Naive B cell (primary cell): ENCODE measurements around the gene XRCC1. TPM values are rescaled to one million over a fixed set of nuclear protein-coding genes. Genes with fewer than 3 reads are reported as not detected.
A peak's percentile ranks its signal among the peaks of the same experiment; 100 is the strongest.
"Not testable (repeated sequence)": the region's sequence is repeated elsewhere in the genome, so short reads cannot be mapped to it uniquely, and the experiment has no call there.

Experiments
- ATAC-seq, 2 donors: fragments of 150-1000 bp; cut with Tn5 transposase; 2 replicates each; pipeline ENCODE4 v1.10.0; 2021; ENCODE audit warnings: low read depth in 2 of 2, mild to moderate bottlenecking in 2 of 2, moderate library complexity in 2 of 2
- DNase-seq: peaks from one replicate; pipeline ENCODE4 v3.0.0; 2022
- H3K27ac Mint-ChIP-seq, 6 donors: one replicate each; pipeline ENCODE4 v1.8.0; 2020 to 2022; ENCODE audit warnings: mild to moderate bottlenecking in 6 of 6, mixed read lengths in 6 of 6, moderate library complexity in 5 of 6, inconsistent platforms in 2 of 6
- H3K27me3 Mint-ChIP-seq, 3 donors: one replicate each; pipeline ENCODE4 v1.8.0; 2021 to 2022; ENCODE audit warnings: mixed read lengths in 3 of 3, mild to moderate bottlenecking in 1 of 3
- H3K36me3 Mint-ChIP-seq, 2 donors: one replicate each; pipeline ENCODE4 v1.8.0; 2020 to 2022; ENCODE audit warnings: mixed read lengths in 2 of 2, inconsistent platforms in 1 of 2, mild to moderate bottlenecking in 1 of 2
- H3K4me1 Mint-ChIP-seq, 3 donors: one replicate each; pipeline ENCODE4 v1.8.0; 2020 to 2022; ENCODE audit warnings: mixed read lengths in 3 of 3, inconsistent platforms in 1 of 3, mild to moderate bottlenecking in 1 of 3, moderate library complexity in 1 of 3
- H3K4me3 Mint-ChIP-seq, 8 donors: one replicate each; pipeline ENCODE4 v1.8.0; 2020 to 2022; ENCODE audit warnings: mild to moderate bottlenecking in 8 of 8, mixed read lengths in 8 of 8, moderate library complexity in 8 of 8, inconsistent platforms in 2 of 8
- H3K9me3 Mint-ChIP-seq, 7 donors: one replicate each; pipeline ENCODE4 v1.8.0; 2020 to 2022; ENCODE audit warnings: mixed read lengths in 7 of 7, mild to moderate bottlenecking in 5 of 7, inconsistent platforms in 2 of 7, moderate library complexity in 1 of 7
- polyA plus RNA-seq, 6 donors: library from polyadenylated mRNA; unstranded; fragments of 300-500 nt; fragmentation: Illumina TruSeq; gene quantifications; one replicate each; pipeline ENCODE4 v1.2.3, GENCODE V29; 2021; ENCODE audit warnings: low read depth in 6 of 6

The XRCC1 gene
- polyA plus RNA-seq, 6 donors from 2014 or later, result 24.4 to 32.4 (median 29.6) TPM

DNA sequence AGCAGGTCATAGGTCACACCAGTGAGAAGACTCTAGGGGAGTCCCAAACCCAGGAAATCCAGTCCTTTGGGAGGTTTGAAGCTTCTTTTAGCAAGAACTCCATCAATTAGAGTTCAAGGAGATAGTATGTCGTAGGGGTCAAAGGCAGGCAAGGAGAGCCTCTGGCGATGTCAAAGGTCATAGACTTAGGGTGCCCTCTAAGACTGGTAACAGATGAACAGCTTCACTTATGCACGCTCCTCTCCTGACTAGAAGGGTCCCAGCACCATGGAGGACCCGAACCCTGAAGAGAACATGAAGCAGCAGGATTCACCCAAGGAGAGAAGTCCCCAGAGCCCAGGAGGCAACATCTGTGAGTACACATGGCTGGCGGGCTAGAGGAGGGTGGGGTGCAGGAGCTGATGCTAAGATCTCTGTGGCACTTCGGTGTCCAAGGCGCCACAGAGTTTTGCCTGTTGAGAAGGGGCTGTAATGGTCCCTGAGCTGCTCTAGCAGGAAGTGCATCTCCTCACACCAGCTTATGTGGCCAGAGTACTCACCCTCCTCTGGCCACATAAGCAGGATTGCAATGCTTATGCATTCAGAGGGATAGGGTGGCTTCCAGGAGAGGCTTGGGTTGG is 21.6 kb upstream of the XRCC1 start:
- Mint-ChIP-seq H3K27me3 (no peaks in the 10 kb centered on the region), H3K4me1 (peaks cover 38 to 53% (median 48%) of the 10 kb centered on the region in 3 donors), H3K9me3 (no peaks in the 10 kb centered on the region), H3K27ac (peak overlapping the region; percentile 99 to 100 (median 100)), H3K4me3 (peak overlapping the region; percentile 92 to 98 (median 98)), H3K36me3 (no peaks in the 10 kb centered on the region)
- ATAC-seq (no peak), DNase-seq (no peak)

DNA sequence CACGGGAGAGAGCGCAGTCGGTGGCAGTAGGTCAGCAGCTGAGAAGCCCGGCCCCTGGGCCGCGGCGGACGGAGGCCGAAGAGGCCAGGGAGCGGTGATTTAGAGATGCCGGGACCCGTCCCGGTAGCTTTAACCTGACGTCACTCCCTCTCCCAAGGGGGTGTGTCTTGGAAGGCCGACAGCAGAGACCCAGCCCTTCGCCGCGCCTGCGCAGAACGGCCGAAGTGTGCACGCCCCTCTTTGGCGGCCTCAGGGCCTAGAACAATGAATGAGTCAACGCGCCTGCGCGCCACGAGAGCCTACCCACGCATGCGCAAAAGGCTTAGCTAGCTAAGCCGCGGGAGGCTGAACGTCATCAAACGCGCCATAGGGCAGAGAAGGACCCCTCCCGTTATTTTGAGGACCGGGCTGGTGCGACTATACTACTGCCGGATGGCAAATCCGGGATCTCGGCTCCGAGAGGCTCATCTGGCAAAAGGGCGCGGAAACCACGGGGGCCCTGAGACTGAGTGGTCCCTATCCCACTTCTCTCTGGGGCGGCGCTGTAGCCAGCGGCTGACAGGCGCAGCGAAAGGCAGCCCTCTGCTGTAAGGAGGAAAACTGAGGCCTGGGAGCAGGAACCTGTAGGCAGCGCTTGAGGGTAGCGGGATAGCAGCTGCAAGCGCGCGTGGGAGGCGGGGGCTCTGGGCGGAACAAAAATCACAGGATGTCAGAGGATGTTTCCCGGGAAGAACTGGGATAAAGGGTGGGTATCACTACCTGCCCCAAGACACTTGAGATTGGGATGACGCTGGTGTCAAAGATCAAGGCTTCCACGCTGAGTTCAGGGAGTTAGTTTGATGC is 20.9 kb upstream of the XRCC1 start, which contains the start of the genes IRGQ and ZNF576:
TSS of gene IRGQ (minus strand) at position 136 of the 843 bp plus-strand sequence. CDS start 796 bp downstream, outside the sequence.
TSS of gene ZNF576 (plus strand) at position 597 of the 843 bp plus-strand sequence. CDS start 514 bp downstream, outside the sequence.
- ATAC-seq (peak; percentile 74 to 77), DNase-seq (peak; percentile 99)
- Mint-ChIP-seq H3K36me3 (no peaks in the 10 kb centered on the region), H3K9me3 (no peaks in the 10 kb centered on the region), H3K4me1 (peaks cover 38 to 53% (median 49%) of the 10 kb centered on the region in 3 donors), H3K4me3 (peak within 1 kb of the TSS; percentile 92 to 98 (median 98)), H3K27ac (peak within 1 kb of the TSS; percentile 99 to 100 (median 100)), H3K27me3 (no peaks in the 10 kb centered on the region)

DNA sequence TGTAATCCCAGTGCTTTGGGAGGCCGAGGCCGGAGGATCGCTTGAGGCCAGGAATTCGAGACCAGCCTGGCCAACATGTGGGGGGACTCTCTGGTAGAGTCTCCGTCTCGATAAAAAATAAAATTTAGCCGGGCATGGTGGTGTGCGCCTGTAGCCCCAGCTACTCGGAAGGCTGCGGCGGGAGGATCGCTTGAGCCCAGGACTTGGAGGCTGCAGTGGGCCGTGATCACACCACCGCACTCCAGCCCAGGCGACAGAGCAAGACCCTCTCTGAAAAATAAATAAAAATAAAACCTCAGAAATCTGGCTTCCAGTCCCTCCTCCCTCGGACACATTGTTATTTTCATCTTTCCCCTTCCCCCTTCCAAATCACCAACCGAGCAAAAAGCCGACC is 20.3 kb upstream of the XRCC1 start:
- no peak for DNase-seq
- no peaks in the 10 kb centered on the region for H3K36me3 Mint-ChIP-seq
- peaks cover 41 to 59% (median 55%) of the 10 kb centered on the region in 3 donors for H3K4me1 Mint-ChIP-seq

DNA sequence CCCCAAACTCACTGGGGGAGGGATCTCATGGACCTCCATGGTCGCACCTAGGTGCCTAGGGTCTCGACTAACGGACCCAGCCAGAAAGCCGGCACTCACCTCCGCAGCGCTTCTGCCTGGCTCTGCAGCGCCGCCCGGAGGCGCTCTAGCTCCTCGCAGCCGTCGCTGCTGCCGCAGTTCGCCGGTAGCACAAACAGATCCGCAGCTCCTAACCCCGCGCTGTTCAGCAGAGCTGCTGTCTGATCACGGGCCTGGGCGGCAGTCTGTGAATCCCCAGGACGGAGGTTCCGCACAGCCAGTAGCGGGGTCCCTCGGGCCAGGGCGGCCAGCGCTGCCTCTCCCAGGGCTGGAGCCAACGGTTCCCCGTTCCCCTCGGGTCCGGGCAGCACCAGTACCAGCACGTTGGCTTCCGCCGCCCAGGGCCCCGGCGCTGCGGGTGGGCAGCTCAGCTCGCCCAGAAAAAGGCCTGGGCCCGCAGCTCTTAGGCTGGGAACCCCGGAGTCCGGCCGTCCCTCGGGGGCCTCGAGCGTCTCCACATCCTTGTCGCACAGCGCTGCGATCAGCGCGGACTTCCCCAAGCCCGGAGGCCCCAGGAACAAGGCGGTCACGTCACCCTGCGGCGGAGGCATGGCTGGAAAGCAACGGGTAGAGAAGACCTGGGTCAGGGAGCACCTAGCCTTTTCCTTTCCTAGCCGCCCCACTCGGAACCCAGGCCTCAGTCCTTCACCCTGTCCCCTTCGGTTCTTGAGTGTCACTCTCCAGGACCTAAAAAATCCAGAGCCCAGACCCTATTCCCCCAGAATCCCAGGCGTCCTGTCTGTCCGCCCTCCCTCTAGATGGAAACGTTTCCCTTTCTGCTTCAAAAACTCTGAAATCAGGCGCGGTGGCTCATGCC is 19.6 kb upstream of the XRCC1 start:
- no peaks in the 10 kb centered on the region for H3K27me3 Mint-ChIP-seq
- no peaks in the 10 kb centered on the region for H3K9me3 Mint-ChIP-seq
- H3K4me3 Mint-ChIP-seq, result peak overlapping the region; percentile 92 to 98 (median 98)
- DNase-seq, result peak; percentile 66
- H3K4me1 Mint-ChIP-seq, result peaks cover 45 to 66% (median 62%) of the 10 kb centered on the region in 3 donors
- peak overlapping the region; percentile 99 to 100 (median 100) for H3K27ac Mint-ChIP-seq
- ATAC-seq, result peak; percentile 52 to 54
- no peaks in the 10 kb centered on the region for H3K36me3 Mint-ChIP-seq

More for the DNA sequence above, 20.3 kb upstream of the XRCC1 start:
- peak; percentile 17 to 18 for ATAC-seq
- peak overlapping the region; percentile 92 to 98 (median 98) for H3K4me3 Mint-ChIP-seq
- H3K27me3 Mint-ChIP-seq, result no peaks in the 10 kb centered on the region
- no peaks in the 10 kb centered on the region for H3K9me3 Mint-ChIP-seq
- peak overlapping the region; percentile 99 to 100 (median 100) for H3K27ac Mint-ChIP-seq

DNA sequence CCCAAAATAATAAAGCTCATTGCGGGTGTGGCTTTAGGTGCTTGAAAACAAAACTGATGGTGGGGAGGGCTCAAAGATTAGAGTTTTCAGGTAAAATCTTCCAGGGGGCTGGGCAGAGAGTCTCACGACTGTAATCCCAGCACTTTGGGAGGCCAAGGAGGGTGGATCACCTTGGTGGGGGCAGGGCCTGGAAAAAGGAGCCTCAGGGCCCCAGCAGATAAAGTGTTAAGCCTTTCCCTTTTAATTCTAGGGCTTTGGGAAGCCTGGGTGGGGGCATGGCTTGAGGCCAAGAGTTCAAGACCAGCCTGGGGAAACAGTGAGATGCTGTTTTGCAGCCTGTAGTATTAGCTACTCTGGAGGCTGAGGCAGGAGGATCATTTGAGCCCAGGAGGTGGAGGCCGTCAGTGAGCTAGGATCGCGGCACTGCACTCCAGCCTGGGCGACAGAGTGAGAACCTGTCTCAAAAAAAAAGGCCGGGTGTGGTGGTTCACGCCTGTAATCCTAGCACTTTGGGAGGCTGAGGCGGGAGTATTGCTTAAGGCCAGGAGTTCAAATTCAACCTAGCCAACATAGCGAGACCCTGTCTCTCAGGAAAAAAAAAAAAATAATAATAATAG is 18.9 kb upstream of the XRCC1 start:
- ATAC-seq (no peak), DNase-seq (no peak)
- peak overlapping the region; percentile 92 to 98 (median 98) for H3K4me3 Mint-ChIP-seq
- H3K4me1 Mint-ChIP-seq, result peaks cover 51 to 69% (median 66%) of the 10 kb centered on the region in 3 donors
- H3K27me3 Mint-ChIP-seq, result no peaks in the 10 kb centered on the region
- H3K27ac Mint-ChIP-seq, result peak overlapping the region in 5 of 6 donors; percentile 25 to 100 (median 97)
- H3K9me3 Mint-ChIP-seq, result no peaks in the 10 kb centered on the region
- no peaks in the 10 kb centered on the region for H3K36me3 Mint-ChIP-seq

DNA sequence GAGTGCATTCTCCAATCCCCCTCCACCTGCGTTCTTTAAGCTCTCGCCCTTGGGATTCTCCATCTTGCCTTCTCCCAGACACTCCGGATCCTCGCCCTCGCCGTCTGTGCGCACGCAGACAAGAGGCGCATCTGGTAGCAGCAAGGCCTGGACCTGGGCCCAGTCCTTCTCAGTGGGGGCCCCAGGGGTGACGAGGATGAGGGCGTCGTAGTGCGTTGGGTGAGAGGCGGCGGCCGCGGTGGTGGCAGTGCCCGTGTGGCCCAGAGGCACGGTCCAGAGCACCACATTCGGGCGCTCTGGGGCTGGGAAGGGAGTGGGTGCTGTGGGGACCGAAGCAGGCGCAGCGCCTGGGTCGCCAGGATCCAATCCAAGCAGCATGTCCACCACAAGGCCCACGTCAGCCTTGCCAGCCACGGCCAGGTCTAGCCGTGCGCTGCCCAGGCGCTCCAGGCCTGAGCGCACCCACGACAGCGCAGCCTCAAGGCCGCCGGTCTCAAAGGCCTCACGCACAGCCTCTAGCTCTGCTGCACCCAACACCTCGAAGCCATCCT is 17.5 kb upstream of the XRCC1 start:
- no peaks in the 10 kb centered on the region for H3K27me3 Mint-ChIP-seq
- DNase-seq (no peak), ATAC-seq (no peak)
- peak overlapping the region in 4 of 8 donors; percentile 5 to 85 (median 60) for H3K4me3 Mint-ChIP-seq
- no peaks in the 10 kb centered on the region for H3K9me3 Mint-ChIP-seq
- H3K4me1 Mint-ChIP-seq, result peaks cover 50 to 67% (median 64%) of the 10 kb centered on the region in 3 donors
- peak overlapping the region in 4 of 6 donors; percentile 67 to 96 (median 84) for H3K27ac Mint-ChIP-seq
- no peaks in the 10 kb centered on the region for H3K36me3 Mint-ChIP-seq

DNA sequence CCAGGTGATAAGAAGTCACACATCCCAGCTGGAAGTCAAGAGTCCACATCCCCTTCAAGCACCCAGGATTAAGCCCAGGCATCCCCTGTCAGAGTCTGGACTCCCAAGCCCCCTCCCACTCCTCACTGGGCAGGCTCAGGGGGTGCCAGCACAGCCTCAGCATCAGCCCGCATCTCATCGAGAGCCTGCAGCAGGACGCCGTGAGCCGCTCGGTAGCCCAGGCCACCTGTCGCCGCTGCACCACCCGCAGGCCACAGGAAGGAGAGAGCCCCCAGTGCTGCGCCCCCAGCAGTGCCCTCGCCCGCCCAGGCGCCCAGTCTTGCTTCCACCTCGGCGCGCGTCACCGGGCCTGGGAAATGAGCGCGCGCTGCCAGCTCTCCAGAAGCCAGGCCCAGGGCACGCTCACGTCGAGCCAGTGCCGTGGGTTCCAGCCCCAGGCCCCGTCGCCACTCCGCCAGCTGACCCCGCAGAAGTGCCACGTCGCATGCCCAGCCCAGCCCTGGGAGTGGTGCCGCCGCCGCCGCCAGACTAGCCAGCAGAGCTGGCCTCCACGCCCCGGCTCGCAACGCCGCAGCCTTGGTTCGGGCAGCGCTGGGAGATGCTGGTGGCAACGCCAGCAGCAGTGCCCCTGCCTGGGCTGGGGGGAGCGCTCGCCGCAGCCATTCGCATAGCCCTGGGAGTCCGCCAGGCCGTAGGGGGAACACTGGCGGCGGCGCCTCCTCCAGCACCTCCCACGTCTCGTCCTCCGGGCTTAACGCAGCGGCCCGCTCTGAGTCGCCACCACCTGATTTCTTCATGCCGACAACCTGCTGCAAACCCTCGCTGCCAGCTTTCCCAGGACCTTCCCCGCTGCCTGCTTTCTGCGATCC is 16.8 kb upstream of the XRCC1 start:
- H3K27ac Mint-ChIP-seq, result peak overlapping the region in 4 of 6 donors; percentile 62 to 96 (median 76)
- peaks cover 43 to 60% (median 56%) of the 10 kb centered on the region in 3 donors for H3K4me1 Mint-ChIP-seq
- DNase-seq (no peak), ATAC-seq (no peak)
- no peaks in the 10 kb centered on the region for H3K27me3 Mint-ChIP-seq
- no peaks in the 10 kb centered on the region for H3K9me3 Mint-ChIP-seq
- peak overlapping the region in 1 of 8 donors; percentile 29 for H3K4me3 Mint-ChIP-seq
- H3K36me3 Mint-ChIP-seq, result no peaks in the 10 kb centered on the region

DNA sequence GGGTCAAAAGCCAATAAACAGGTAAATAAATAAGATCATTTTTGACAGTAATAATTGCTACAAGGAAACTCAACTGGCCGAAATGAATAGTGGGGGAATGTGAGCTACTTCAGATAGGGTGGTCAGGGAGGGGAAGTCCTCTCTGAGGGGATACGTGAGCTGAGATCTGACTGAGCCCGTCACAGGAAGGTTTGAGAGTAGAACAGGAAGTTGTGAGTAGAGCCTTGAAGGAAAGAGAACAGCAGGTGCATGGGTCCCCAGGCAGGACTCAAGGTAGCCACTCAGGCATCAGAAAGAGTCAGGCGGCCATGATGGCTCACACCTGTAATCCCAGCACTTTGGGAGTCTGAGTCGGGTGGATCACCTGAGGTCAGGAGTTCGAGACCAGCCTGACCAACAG is 14.4 kb upstream of the XRCC1 start:
- Mint-ChIP-seq H3K36me3 (peaks cover 0 to 8% of the 10 kb centered on the region in 2 donors), H3K9me3 (no peaks in the 10 kb centered on the region), H3K27ac (peak overlapping the region; percentile 57 to 92 (median 86)), H3K4me3 (peak overlapping the region in 5 of 8 donors; percentile 23 to 52 (median 45)), H3K27me3 (no peaks in the 10 kb centered on the region), H3K4me1 (peaks cover 39 to 59% (median 55%) of the 10 kb centered on the region in 3 donors)
- DNase-seq, result peak; percentile 25
- peak; percentile 80 for ATAC-seq

DNA sequence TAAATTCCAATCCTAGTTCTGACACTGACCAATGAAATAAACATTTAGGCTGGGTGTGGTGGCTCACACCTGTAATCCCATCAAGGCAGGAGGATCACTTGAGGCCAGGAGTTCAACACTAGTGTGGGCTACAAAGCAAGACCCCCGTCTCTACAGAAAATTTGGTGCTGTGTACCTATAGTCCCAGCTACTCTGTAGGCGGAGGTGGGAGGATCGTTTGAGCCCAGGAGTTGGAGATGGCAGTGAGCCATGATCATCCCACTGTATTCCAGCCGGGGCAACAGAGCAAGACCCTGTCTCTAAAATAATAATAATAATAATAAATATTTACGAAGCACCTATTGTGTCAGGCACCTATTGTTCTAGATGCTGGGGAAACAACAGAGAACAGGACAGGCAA is 13.9 kb upstream of the XRCC1 start:
- Mint-ChIP-seq H3K27ac (peak overlapping the region in 4 of 6 donors; percentile 86 to 92 (median 88)), H3K27me3 (no peaks in the 10 kb centered on the region), H3K4me3 (peak overlapping the region in 4 of 8 donors; percentile 23 to 52 (median 46)), H3K9me3 (no peaks in the 10 kb centered on the region), H3K4me1 (peaks cover 42 to 63% (median 59%) of the 10 kb centered on the region in 3 donors), H3K36me3 (peaks cover 0 to 8% of the 10 kb centered on the region in 2 donors)
- DNase-seq, result no peak
- ATAC-seq, result no peak

DNA sequence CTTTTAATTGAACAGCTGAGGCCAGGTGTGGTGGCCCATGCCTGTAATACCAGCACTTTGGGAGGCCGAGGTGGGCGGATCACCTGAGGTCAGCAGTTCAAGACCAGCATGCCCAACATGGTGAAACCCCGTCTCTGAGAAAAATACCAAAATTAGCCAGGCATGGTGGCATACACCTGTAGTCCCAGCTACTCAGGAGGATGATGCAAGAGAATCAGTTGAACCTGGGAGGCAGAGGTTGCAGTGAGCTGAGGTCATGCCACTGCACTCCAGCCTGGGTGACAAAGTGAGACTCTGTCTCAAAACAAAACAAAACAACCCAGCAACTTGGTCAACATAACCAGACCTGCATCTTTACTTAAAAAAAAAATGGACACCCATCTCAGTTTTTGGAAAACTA is 11.7 kb upstream of the XRCC1 start:
- Mint-ChIP-seq H3K4me1 (peaks cover 31 to 70% (median 55%) of the 10 kb centered on the region in 3 donors), H3K27ac (peak overlapping the region in 1 of 6 donors; percentile 11)
- ATAC-seq, H3K9me3 Mint-ChIP-seq, H3K27me3 Mint-ChIP-seq, DNase-seq, H3K36me3 Mint-ChIP-seq, H3K4me3 Mint-ChIP-seq: not testable (repeated sequence)

DNA sequence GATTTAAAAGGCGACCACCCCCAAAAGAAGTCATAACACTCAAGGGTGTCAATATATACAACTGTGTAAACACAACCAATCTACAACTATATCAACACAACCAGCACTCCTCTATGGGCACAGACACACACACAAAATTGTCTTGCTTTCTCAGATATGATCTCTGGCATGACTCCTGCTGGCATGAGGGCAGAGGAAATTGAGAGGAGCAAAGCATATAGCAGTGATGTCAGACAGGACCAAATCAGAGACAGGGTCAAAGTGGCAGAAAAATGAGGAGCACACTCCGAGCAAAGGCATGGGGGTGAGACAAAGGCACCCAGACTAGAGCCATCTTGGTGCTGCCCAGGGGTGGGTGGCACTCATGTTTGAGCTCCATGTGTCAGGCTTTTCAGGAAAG is 11.0 kb upstream of the XRCC1 start:
- Mint-ChIP-seq H3K27me3 (no peaks in the 10 kb centered on the region), H3K36me3 (peaks cover 0 to 8% of the 10 kb centered on the region in 2 donors), H3K9me3 (no peaks in the 10 kb centered on the region), H3K4me3 (peak overlapping the region in 2 of 8 donors; percentile 14 to 66), H3K27ac (peak overlapping the region in 3 of 6 donors; percentile 10 to 69 (median 25)), H3K4me1 (peaks cover 37 to 77% (median 62%) of the 10 kb centered on the region in 3 donors)
- DNase-seq (no peak), ATAC-seq (no peak)
